ENCODE data around the gene STOX1. TPM values are rescaled to one million over a fixed set of nuclear protein-coding genes. Genes with fewer than 3 reads are reported as not detected.

Gene STOX1
- total and polyA plus RNA-seq, 2 of the 13 experiments (the other 11 are each of a cell fraction or from before 2014, with no cell fraction given) = 2.5 to 6.0 TPM

DNA sequence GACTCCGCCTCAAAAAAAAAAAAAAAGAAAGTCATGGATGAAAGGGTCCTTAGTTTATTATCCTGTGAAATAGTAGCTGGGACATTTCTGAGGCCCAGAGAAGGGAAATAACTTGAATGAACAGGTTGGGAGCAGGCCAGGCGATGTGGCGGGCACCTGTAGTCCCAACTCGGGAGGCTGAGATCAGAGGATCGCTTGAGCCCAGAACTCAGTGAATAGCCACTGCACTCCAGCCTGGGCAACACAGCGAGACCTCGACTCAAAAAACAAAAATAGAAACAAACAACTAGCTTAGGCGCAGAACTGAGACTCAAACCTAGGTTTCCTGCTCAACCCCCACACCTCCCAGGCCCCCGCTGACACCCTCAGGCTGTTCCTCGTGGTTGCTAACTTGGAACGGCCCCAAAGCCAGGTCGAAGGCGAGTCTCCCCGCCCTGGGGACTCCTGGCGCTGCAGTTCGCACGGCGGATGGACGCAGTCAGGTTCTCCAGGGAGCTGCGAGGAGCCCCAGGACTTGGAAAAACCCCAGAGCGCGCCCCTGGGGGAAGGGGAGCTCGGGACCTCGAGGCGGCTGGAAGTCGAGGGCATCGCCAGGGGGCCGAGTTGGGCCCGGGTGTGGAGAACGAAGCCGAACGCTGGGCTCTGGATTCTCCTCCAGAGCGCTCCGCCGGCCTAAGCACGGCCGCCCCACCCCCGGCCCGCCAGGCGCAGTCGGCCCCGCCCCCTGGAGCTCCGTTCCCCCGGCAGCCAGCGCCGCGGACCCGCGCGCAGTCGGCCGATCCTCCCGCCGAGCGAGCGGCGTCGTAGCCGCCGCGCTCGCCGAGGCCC is at the start of gene STOX1 (continued):
- TF ChIP-seq, protein P1, sequence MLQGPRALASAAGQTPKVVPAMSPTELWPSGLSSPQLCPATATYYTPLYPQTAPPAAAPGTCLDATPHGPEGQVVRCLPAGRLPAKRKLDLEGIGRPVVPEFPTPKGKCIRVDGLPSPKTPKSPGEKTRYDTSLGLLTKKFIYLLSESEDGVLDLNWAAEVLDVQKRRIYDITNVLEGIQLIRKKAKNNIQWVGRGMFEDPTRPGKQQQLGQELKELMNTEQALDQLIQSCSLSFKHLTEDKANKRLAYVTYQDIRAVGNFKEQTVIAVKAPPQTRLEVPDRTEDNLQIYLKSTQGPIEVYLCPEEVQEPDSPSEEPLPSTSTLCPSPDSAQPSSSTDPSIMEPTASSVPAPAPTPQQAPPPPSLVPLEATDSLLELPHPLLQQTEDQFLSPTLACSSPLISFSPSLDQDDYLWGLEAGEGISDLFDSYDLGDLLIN (CRISPR knock-in tag; IDR thresholded peaks at IDR 0.05; ENCODE audit: borderline replicate concordance) = 0 out of 2 replicates have a peak, but pooled peaks have one; percentile 21
- TF ChIP-seq ZSCAN12 (CRISPR knock-in tag; IDR thresholded peaks at IDR 0.05) (no peak), CCAR2 (optimal IDR thresholded peaks at IDR 0.05; ENCODE audit: low read depth, low read length) (no peak), ZNF772 (CRISPR knock-in tag; IDR thresholded peaks at IDR 0.05) (no peak), ISX (CRISPR knock-in tag; conservative IDR thresholded peaks at IDR 0.05) (no peak), MIER3 (CRISPR knock-in tag; IDR thresholded peaks at IDR 0.05; ENCODE audit: borderline replicate concordance) (no peak), ZNF792 (CRISPR knock-in tag; IDR thresholded peaks at IDR 0.05) (no peak), ZBTB7A (CRISPR knock-in tag; IDR thresholded peaks at IDR 0.05) (no peak), ZNF12 (CRISPR knock-in tag; IDR thresholded peaks at IDR 0.05) (no peak), ZBTB3 (CRISPR knock-in tag; IDR thresholded peaks at IDR 0.05; ENCODE audit: borderline replicate concordance, low read depth) (no peak), ZNF7 (CRISPR knock-in tag; IDR thresholded peaks at IDR 0.05) (no peak), ZNF616 (CRISPR knock-in tag; IDR thresholded peaks at IDR 0.05; ENCODE audit: low read depth) (no peak), KDM4B (CRISPR knock-in tag; IDR thresholded peaks at IDR 0.05) (0 out of 2 replicates have a peak, but pooled peaks have one; percentile 21), ZNF501 (CRISPR knock-in tag; IDR thresholded peaks at IDR 0.05) (peak; percentile 35; the same call in 1 of the 2 replicates), RFX3 (CRISPR knock-in tag; IDR thresholded peaks at IDR 0.05) (no peak), ZNF121 (CRISPR knock-in tag; IDR thresholded peaks at IDR 0.05) (peak; percentile 98), ZNF253 (CRISPR knock-in tag; IDR thresholded peaks at IDR 0.05; ENCODE audit: borderline replicate concordance) (no peak), RFX5 (IDR thresholded peaks at IDR 0.05; ENCODE audit: low read depth, low read length) (no peak), RAD21 (CRISPR knock-in tag; IDR thresholded peaks at IDR 0.05) (peak; percentile 34; the same call in 1 of the 2 replicates), HOXD1 (CRISPR knock-in tag; IDR thresholded peaks at IDR 0.05) (no peak)
- TF ChIP-seq, protein P2, sequence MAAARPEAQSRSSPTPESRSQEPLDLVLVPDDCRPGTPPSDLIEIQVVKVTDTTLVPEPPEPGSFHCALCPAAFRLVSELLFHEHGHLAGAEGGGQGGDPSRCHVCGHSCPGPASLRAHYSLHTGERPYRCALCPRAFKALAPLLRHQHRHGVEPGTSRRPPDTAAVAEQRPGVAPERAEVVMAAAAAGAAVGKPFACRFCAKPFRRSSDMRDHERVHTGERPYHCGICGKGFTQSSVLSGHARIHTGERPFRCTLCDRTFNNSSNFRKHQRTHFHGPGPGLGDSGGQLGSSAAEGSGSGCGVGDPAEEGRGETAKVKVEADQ (CRISPR knock-in tag; IDR thresholded peaks at IDR 0.05; ENCODE audit: borderline replicate concordance) = no peak
- TF ChIP-seq, protein P3, sequence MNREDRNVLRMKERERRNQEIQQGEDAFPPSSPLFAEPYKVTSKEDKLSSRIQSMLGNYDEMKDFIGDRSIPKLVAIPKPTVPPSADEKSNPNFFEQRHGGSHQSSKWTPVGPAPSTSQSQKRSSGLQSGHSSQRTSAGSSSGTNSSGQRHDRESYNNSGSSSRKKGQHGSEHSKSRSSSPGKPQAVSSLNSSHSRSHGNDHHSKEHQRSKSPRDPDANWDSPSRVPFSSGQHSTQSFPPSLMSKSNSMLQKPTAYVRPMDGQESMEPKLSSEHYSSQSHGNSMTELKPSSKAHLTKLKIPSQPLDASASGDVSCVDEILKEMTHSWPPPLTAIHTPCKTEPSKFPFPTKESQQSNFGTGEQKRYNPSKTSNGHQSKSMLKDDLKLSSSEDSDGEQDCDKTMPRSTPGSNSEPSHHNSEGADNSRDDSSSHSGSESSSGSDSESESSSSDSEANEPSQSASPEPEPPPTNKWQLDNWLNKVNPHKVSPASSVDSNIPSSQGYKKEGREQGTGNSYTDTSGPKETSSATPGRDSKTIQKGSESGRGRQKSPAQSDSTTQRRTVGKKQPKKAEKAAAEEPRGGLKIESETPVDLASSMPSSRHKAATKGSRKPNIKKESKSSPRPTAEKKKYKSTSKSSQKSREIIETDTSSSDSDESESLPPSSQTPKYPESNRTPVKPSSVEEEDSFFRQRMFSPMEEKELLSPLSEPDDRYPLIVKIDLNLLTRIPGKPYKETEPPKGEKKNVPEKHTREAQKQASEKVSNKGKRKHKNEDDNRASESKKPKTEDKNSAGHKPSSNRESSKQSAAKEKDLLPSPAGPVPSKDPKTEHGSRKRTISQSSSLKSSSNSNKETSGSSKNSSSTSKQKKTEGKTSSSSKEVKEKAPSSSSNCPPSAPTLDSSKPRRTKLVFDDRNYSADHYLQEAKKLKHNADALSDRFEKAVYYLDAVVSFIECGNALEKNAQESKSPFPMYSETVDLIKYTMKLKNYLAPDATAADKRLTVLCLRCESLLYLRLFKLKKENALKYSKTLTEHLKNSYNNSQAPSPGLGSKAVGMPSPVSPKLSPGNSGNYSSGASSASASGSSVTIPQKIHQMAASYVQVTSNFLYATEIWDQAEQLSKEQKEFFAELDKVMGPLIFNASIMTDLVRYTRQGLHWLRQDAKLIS (CRISPR knock-in tag; IDR thresholded peaks at IDR 0.05) = no peak
- TF ChIP-seq, protein P4, sequence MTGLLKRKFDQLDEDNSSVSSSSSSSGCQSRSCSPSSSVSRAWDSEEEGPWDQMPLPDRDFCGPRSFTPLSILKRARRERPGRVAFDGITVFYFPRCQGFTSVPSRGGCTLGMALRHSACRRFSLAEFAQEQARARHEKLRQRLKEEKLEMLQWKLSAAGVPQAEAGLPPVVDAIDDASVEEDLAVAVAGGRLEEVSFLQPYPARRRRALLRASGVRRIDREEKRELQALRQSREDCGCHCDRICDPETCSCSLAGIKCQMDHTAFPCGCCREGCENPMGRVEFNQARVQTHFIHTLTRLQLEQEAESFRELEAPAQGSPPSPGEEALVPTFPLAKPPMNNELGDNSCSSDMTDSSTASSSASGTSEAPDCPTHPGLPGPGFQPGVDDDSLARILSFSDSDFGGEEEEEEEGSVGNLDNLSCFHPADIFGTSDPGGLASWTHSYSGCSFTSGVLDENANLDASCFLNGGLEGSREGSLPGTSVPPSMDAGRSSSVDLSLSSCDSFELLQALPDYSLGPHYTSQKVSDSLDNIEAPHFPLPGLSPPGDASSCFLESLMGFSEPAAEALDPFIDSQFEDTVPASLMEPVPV (CRISPR knock-in tag; IDR thresholded peaks at IDR 0.05) = peak; percentile 54; the same call in 1 of the 2 replicates
- TF ChIP-seq, protein P5, sequence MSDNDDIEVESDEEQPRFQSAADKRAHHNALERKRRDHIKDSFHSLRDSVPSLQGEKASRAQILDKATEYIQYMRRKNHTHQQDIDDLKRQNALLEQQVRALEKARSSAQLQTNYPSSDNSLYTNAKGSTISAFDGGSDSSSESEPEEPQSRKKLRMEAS (IDR thresholded peaks at IDR 0.05) = peak; percentile 57
